GM23338 (cell line): ENCODE data around the gene CDH18. TPM values are rescaled to one million over a fixed set of nuclear protein-coding genes. Genes with fewer than 3 reads are reported as not detected.

ENCODE experiments used
- ATAC-seq: fragments of 200-7000 bp; cut with Tn5 transposase; 3 replicates; pipeline ENCODE4 v1.9.1; 2020
- DNase-seq: peaks from one replicate; pipeline ENCODE4 v3.0.0-alpha.2; 2015; ENCODE audit warnings: low spot score
- H2AFZ ChIP-seq: fragments of 200-600 bp; sonication (generic); 2 replicates; pipeline ENCODE4 v1.8.0; 2016; ENCODE audit warnings: antibody characterized with exemption, mild to moderate bottlenecking, moderate library complexity
- H3F3A ChIP-seq: fragments of 200-600 bp; sonication (generic); replicated peaks from 2 replicates; pipeline ENCODE4 v1.8.0; 2017; ENCODE audit warnings: antibody characterized with exemption, mixed run types, low read depth
- H3K27ac ChIP-seq: fragments of 200-600 bp; sonication (generic); 2 replicates; pipeline ENCODE4 v1.6.1; 2016; ENCODE audit warnings: low read depth
- H3K27me3 ChIP-seq: fragments of 200-600 bp; sonication (generic); 2 replicates; pipeline ENCODE4 v1.8.0; 2016; ENCODE audit warnings: mild to moderate bottlenecking, mixed run types, moderate library complexity; ENCODE audit not compliant: insufficient read depth
- H3K36me3 ChIP-seq: fragments of 200-600 bp; sonication (generic); 2 replicates; pipeline ENCODE4 v1.8.0; 2016; ENCODE audit warnings: mild to moderate bottlenecking; ENCODE audit not compliant: insufficient read depth
- H3K4me1 ChIP-seq: fragments of 200-600 bp; sonication (generic); 2 replicates; pipeline ENCODE4 v1.8.0; 2016; ENCODE audit warnings: mild to moderate bottlenecking, moderate library complexity; ENCODE audit not compliant: insufficient read depth
- H3K4me2 ChIP-seq: fragments of 200-600 bp; sonication (generic); 2 replicates; pipeline ENCODE4 v1.7.1; 2017; ENCODE audit warnings: mixed run types
- H3K4me3 ChIP-seq: fragments of 200-600 bp; sonication (generic); 2 replicates; pipeline ENCODE4 v1.6.1; 2016; ENCODE audit warnings: mixed run types
- H3K79me2 ChIP-seq: fragments of 200-600 bp; sonication (generic); replicated peaks from 2 replicates; pipeline ENCODE4 v1.8.0; 2017; ENCODE audit warnings: mild to moderate bottlenecking; ENCODE audit not compliant: insufficient read depth
- H3K9me2 ChIP-seq: fragments of 200-600 bp; sonication (generic); 2 replicates; pipeline ENCODE4 v1.8.0; 2017; ENCODE audit not compliant: insufficient read depth
- H4K20me1 ChIP-seq: fragments of 200-600 bp; sonication (generic); replicated peaks from 2 replicates; pipeline ENCODE4 v1.8.0; 2017; ENCODE audit warnings: mild to moderate bottlenecking; ENCODE audit not compliant: insufficient read depth
- H3K27ac Mint-ChIP-seq: 2 replicates; pipeline ENCODE4 v1.8.0; 2020; ENCODE audit warnings: inconsistent platforms, mild to moderate bottlenecking, moderate library complexity, mixed read lengths
- H3K27me3 Mint-ChIP-seq: 3 replicates; pipeline ENCODE4 v1.8.0; 2022; ENCODE audit warnings: low read depth, mild to moderate bottlenecking, moderate library complexity, mixed read lengths, inconsistent platforms; ENCODE audit not compliant: insufficient read depth, poor library complexity
- H3K36me3 Mint-ChIP-seq: 3 replicates; pipeline ENCODE4 v1.8.0; 2021; ENCODE audit warnings: low read depth, mild to moderate bottlenecking, inconsistent platforms, moderate library complexity, mixed read lengths
- H3K4me1 Mint-ChIP-seq: 3 replicates; pipeline ENCODE4 v1.8.0; 2020; ENCODE audit warnings: mild to moderate bottlenecking, inconsistent platforms, mixed read lengths
- H3K4me3 Mint-ChIP-seq: 3 replicates; pipeline ENCODE4 v1.8.0; 2021; ENCODE audit warnings: moderate library complexity, mild to moderate bottlenecking, inconsistent platforms, mixed read lengths
- H3K9me3 Mint-ChIP-seq: 3 replicates; pipeline ENCODE4 v1.8.0; 2020; ENCODE audit warnings: moderate library complexity, mild to moderate bottlenecking, inconsistent platforms, mixed read lengths
- CREB1 ChIP-seq: fragments of 250-450 bp; sonication (Bioruptor Pico); IDR thresholded peaks from 2 replicates; pipeline ENCODE4 v1.5.0; 2020; ENCODE audit warnings: low read depth, mild to moderate bottlenecking, moderate library complexity
- CTCF ChIP-seq, 2 experiments: fragments of 200-600 bp in 1 of 2; sonication (generic) in 1 of 2; conservative IDR thresholded peaks; 2 replicates each; pipeline versions ENCODE4 v1.5.1 to v1.6.1; 2016 to 2017; ENCODE audit warnings: antibody characterized with exemption in 2 of 2, low read depth in 2 of 2, mild to moderate bottlenecking in 2 of 2, moderate library complexity in 1 of 2
- ETS1 ChIP-seq: IDR thresholded peaks from 2 replicates; pipeline ENCODE4 v1.6.1; 2016; ENCODE audit warnings: antibody characterized with exemption
- EZH2 ChIP-seq: fragments of 200-600 bp; sonication (generic); IDR thresholded peaks from one replicate; pipeline ENCODE4 v1.8.0; 2017; ENCODE audit warnings: antibody characterized with exemption, mild to moderate bottlenecking, low read depth; ENCODE audit not compliant: unreplicated experiment
- EZH2phosphoT487 ChIP-seq: fragments of 200-600 bp; sonication (generic); IDR thresholded peaks from one replicate; pipeline ENCODE4 v1.8.1; 2018; ENCODE audit warnings: antibody characterized with exemption; ENCODE audit not compliant: unreplicated experiment
- JUNB ChIP-seq: IDR thresholded peaks from one replicate; pipeline ENCODE4 v1.6.1; 2016; ENCODE audit warnings: antibody characterized with exemption; ENCODE audit not compliant: unreplicated experiment
- NANOG ChIP-seq: IDR thresholded peaks from 2 replicates; pipeline ENCODE4 v1.6.1; 2016; ENCODE audit warnings: antibody characterized with exemption, borderline replicate concordance
- POLR2AphosphoS5 ChIP-seq: IDR thresholded peaks from 2 replicates; pipeline ENCODE4 v1.6.1; 2016; ENCODE audit warnings: antibody characterized with exemption, low read depth
- REST ChIP-seq: IDR thresholded peaks from one replicate; pipeline ENCODE4 v1.6.1; 2018; ENCODE audit warnings: antibody characterized with exemption; ENCODE audit not compliant: unreplicated experiment
- STAT1 ChIP-seq: IDR thresholded peaks from one replicate; pipeline ENCODE4 v1.6.1; 2016; ENCODE audit warnings: antibody characterized with exemption; ENCODE audit not compliant: unreplicated experiment
- ZNF114 ChIP-seq: fragments of 250-450 bp; sonication (Bioruptor Pico); IDR thresholded peaks from 2 replicates; pipeline ENCODE4 v1.5.0; 2020; ENCODE audit warnings: mild to moderate bottlenecking, moderate library complexity
- ZNF331 ChIP-seq: fragments of 250-450 bp; sonication (Bioruptor Pico); IDR thresholded peaks from 2 replicates; pipeline ENCODE4 v1.5.0; 2020; ENCODE audit warnings: low read depth, mild to moderate bottlenecking, moderate library complexity
- ZNF462 ChIP-seq: fragments of 250-450 bp; sonication (Bioruptor Pico); IDR thresholded peaks from 2 replicates; pipeline ENCODE4 v1.5.0; 2020; ENCODE audit warnings: mild to moderate bottlenecking, moderate library complexity
- polyA plus RNA-seq: library from polyadenylated mRNA; unstranded; fragments of >200 nt; fragmentation: Nextera tagmentation; extraction: Ambion mirVana; gene quantifications from 2 replicates; pipeline ENCODE4 v1.2.1, GENCODE V29; 2016
- total RNA-seq: library from RNA; depleted of rRNA; stranded (reverse); fragments of >200 nt; shearing (Covaris generic); gene quantifications from 2 replicates; pipeline ENCODE4 v1.2.3, GENCODE V29; 2014

CDH18 gene
- total and polyA plus RNA-seq, 2 experiments from 2014 or later, result 1.3 TPM; not detected in 1

GRCh38 chr5:19709403-19709802 lies 278.6 kb downstream of the CDH18 start:
- peaks cover 5% of the 10 kb centered on the region; the same call in 1 of the 2 replicates for H3K36me3 ChIP-seq
- H3K4me1 ChIP-seq, result no peaks in the 10 kb centered on the region
- TF ChIP-seq EZH2 (no peak), ZNF331 (CRISPR knock-in tag) (no peak), ZNF114 (CRISPR knock-in tag) (no peak), NANOG (no peak), EZH2phosphoT487 (no peak), CREB1 (no peak), JUNB (no peak), CTCF (conservative IDR thresholded peaks at IDR 0.05; ENCODE audit: low read depth in 2 of 2) (no peak), ZNF462 (CRISPR knock-in tag) (no peak), ETS1 (no peak), STAT1 (no peak), REST (no peak), POLR2AphosphoS5 (no peak)
- H2AFZ ChIP-seq, result no peak overlapping the region
- Mint-ChIP-seq H3K4me3 (no peak overlapping the region), H3K36me3 (peaks cover 24% of the 10 kb centered on the region; the same call in 2 of the 3 replicates), H3K27me3 (no peaks in the 10 kb centered on the region), H3K27ac (no peak overlapping the region), H3K9me3 (peaks cover 25% of the 10 kb centered on the region), H3K4me1 (no peaks in the 10 kb centered on the region)
- DNase-seq (no peak), ATAC-seq (no peak)
- H3K9me2 ChIP-seq, result no peaks in the 10 kb centered on the region
- no peak overlapping the region for H3K4me3 ChIP-seq
- H3K27me3 ChIP-seq, result no peaks in the 10 kb centered on the region
- no peak overlapping the region for H3K27ac ChIP-seq
- no peaks in the 10 kb centered on the region for H4K20me1 ChIP-seq
- no peaks in the 10 kb centered on the region for H3F3A ChIP-seq
- H3K79me2 ChIP-seq, result no peaks in the 10 kb centered on the region
- H3K4me2 ChIP-seq, result no peak overlapping the region
